AG04449 (cell line): ENCODE results near the gene PNPLA6.
A peak's percentile ranks its signal among the peaks of the same experiment; 100 is the strongest.

ENCODE experiments used
- CTCF ChIA-PET: fragments of 350-600 bp; formaldehyde crosslinking; extraction: SDS; loops from one replicate; lab custom pipeline; 2021; ENCODE audit warnings: antibody characterized with exemption; lab: Yijun Ruan, JAX
- POLR2A ChIA-PET: fragments of 400-600, 350-600 bp; formaldehyde crosslinking; extraction: SDS; loops from one replicate; lab custom pipeline; 2020; ENCODE audit warnings: antibody characterized with exemption, inconsistent platforms; lab: Yijun Ruan, JAX
- DNase-seq: peaks from one replicate; pipeline ENCODE4 v3.0.0-alpha.2; 2010; ENCODE audit warnings: low read depth, low spot score
- H3K4me3 ChIP-seq: 2 replicates; pipeline ENCODE4 v1.5.1; 2011; ENCODE audit warnings: low read depth, mild to moderate bottlenecking, control low read depth, low read length
- TF ChIP-seq, protein P1 (sequence below): IDR thresholded peaks from one replicate; pipeline ENCODE4 v1.5.1; 2011; ENCODE audit warnings: mild to moderate bottlenecking, moderate library complexity, low read length, control low read depth, inconsistent platforms; ENCODE audit not compliant: insufficient read depth; ENCODE audit errors: missing control alignments

Gene PNPLA6

DNA sequence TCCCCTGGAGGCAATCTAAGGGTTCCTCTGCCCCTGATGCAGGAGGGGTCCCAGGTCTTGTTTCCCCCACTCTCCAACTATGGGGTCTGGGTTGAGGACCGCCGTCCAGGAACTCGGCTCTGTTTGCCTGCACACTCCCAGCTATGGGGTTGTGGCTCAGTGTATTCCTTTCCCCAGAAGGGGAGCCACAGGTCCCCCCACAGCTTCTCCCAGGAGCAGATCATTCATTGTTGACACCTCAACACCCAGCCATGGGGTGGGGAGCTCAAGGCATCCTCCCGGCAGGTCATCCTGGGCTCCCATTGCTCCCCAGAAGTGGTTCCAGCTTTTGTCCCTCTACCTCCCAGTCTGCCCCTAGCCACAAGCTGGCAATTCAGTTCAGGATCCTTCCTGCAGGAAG is 18.6 kb upstream of the PNPLA6 start:
- POLR2A ChIA-PET: interaction anchor here (1.6 kb wide), 1 partner anchor 9 kb away, joined by 4 read pairs; no protein-coding TSS in a partner anchor
- CTCF ChIA-PET: interaction anchor here (0.9 to 1.4 kb wide), 2 partner anchors 22 to 137 kb away, joined by 3 to 4 read pairs; no protein-coding TSS in a partner anchor
- H3K4me3 ChIP-seq: peak overlapping the region; percentile 68
- TF ChIP-seq, protein P1, sequence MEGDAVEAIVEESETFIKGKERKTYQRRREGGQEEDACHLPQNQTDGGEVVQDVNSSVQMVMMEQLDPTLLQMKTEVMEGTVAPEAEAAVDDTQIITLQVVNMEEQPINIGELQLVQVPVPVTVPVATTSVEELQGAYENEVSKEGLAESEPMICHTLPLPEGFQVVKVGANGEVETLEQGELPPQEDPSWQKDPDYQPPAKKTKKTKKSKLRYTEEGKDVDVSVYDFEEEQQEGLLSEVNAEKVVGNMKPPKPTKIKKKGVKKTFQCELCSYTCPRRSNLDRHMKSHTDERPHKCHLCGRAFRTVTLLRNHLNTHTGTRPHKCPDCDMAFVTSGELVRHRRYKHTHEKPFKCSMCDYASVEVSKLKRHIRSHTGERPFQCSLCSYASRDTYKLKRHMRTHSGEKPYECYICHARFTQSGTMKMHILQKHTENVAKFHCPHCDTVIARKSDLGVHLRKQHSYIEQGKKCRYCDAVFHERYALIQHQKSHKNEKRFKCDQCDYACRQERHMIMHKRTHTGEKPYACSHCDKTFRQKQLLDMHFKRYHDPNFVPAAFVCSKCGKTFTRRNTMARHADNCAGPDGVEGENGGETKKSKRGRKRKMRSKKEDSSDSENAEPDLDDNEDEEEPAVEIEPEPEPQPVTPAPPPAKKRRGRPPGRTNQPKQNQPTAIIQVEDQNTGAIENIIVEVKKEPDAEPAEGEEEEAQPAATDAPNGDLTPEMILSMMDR: no peak
- no peak for DNase-seq

DNA sequence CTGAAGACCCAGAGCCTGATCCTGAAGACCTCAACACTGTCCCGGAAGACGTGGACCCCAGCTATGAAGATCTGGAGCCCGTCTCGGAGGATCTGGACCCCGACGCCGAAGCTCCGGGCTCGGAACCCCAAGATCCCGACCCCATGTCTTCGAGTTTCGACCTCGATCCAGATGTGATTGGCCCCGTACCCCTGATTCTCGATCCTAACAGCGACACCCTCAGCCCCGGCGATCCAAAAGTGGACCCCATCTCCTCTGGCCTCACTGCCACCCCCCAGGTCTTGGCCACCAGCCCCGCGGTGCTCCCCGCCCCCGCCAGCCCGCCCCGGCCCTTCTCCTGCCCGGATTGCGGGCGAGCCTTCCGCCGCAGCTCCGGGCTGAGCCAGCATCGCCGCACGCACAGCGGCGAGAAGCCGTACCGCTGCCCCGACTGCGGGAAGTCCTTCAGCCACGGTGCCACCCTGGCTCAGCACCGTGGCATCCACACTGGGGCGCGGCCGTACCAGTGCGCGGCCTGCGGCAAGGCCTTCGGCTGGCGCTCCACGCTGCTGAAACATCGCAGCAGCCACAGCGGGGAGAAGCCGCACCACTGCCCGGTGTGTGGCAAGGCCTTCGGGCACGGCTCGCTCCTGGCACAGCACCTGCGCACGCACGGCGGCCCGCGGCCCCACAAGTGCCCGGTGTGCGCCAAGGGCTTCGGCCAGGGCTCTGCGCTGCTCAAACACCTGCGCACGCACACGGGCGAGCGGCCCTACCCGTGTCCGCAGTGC is 16.0 kb upstream of the PNPLA6 start:
- ChIA-PET CTCF (no interaction called here), POLR2A (interaction anchor here (1.8 kb wide), 1 partner anchor 15 kb away, joined by 5 read pairs; no protein-coding TSS in a partner anchor)
- DNase-seq: no peak
- TF ChIP-seq, protein P1: no peak
- H3K4me3 ChIP-seq: no peak overlapping the region

DNA sequence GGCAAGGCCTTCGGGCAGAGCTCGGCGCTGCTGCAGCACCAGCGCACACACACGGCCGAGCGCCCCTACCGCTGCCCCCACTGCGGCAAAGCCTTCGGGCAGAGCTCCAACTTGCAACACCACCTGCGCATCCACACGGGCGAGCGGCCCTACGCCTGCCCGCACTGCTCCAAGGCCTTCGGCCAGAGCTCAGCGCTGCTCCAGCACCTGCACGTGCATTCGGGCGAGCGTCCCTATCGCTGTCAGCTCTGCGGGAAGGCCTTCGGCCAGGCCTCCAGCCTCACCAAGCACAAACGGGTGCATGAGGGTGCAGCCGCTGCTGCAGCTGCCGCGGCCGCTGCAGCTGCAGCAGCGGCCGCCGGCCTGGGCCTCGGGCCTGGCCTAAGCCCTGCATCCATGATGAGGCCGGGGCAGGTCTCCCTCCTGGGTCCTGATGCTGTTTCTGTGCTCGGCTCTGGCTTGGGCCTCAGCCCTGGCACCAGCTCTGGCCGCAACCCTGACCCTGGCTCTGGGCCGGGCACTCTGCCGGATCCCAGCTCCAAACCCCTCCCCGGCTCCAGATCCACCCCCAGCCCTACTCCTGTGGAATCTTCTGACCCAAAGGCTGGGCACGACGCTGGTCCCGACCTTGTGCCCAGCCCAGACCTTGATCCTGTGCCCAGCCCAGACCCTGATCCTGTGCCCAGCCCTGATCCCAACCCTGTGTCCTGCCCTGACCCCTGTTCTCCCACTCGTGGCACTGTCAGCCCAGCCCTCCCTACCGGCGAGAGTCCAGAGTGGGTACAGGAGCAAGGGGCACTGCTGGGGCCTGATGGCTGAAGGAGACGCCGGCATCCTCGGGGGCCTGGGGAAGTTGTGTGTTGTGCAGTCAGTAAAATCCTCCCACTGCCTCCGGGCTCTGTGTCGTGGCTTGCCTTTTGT is 15.1 kb upstream of the PNPLA6 start:
- H3K4me3 ChIP-seq: no peak overlapping the region
- no peak for DNase-seq
- ChIA-PET CTCF (interaction anchor here (1.5 to 3.8 kb wide), 2 partner anchors 23 to 166 kb away, joined by 5 to 21 read pairs; a partner anchor contains a TSS), POLR2A (interaction anchor here (1.8 kb wide), 1 partner anchor 14 kb away, joined by 5 read pairs; no protein-coding TSS in a partner anchor)
- TF ChIP-seq, protein P1: no peak

DNA sequence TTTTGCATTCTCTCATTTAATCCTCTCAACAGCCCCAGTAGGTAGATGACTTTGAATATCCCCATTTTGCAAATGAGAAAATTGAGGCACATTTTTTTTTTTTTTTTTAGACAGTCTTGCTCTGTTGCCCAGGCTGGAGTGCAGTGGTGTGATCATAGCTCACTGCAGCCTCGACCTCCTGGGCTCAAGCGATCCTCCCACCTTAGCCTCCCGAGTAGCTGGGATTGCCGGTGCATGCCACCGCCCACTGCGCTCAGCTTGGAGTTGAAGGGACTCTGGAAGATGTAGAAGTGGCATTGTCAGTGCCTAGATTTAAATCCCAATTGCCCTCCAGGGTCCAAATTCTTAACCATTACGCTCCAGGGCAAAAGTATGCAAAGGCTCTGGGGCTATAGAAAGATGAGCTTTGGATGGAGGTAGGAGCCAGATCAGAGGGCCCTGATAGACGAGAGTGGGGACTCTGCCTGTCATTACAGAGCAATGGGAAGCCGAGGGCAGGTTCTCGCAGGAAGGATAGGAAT is 13.9 kb upstream of the PNPLA6 start:
- TF ChIP-seq, protein P1: no peak
- H3K4me3 ChIP-seq: peak overlapping the region; percentile 70
- DNase-seq: no peak
- CTCF ChIA-PET: interaction anchor here (0.6 to 3.8 kb wide), 4 partner anchors 12 to 167 kb away, joined by 3 to 21 read pairs (median 8); partner anchors contain the start of gene PNPLA6
- POLR2A ChIA-PET: interaction anchor here (0.6 to 3.0 kb wide), 4 partner anchors 12 to 129 kb away, joined by 3 to 42 read pairs (median 4); partner anchors contain the start of gene PNPLA6

DNA sequence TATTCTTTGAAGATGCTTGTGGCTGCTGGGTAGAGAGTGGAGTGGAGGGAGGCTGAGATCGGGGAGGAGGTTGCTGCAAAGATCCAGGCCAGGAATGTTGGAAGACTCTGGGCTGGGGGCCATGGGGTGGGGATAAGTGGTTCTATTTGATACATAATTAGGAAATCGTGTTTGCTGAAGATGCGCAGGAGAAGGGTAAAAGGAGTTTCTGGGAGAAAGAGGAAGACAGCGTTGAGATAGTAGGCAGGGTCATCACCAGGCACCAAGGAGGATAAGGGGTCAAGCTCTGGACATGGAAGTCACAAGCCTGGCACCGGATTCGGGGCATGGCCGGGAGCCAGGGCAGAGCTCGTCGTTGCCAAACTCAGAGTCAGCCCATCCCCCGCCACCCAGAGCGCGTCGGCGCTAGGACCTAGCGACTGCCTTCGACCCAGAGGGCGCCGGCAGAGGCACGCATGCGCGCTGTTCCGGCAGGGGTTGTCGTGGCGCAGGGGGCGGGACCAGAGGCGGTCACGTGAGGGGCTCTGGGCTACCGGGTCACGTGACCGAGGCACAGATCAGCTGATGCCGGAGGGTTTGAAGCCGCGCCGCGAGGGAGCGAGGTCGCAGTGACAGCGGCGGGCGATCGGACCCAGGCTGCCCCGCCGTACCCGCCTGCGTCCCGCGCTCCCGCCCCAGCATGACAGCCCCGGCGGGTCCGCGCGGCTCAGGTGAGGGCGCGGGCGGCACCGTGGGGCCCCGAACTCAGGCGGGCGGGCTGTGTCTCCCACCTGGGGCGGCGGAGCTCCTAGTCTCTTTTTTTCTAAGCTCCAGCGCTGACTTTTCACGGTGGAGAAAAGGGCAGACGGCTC is 13.2 kb upstream of the PNPLA6 start, which contains the start of gene MCOLN1:
MCOLN1 (plus strand) TSS at position 553 of the 851 bp plus-strand sequence; CDS start at position 680, 127 bp downstream.
- ChIA-PET CTCF (interaction anchor here (0.6 to 3.8 kb wide), 4 partner anchors 11 to 168 kb away, joined by 3 to 21 read pairs (median 8); a partner anchor contains a TSS), POLR2A (interaction anchor here (0.6 to 3.0 kb wide), 7 partner anchors 11 to 164 kb away, joined by 3 to 42 read pairs (median 3); partner anchors contain the start of gene PNPLA6)
- TF ChIP-seq, protein P1: no peak
- DNase-seq: peak; percentile 46
- peak within 1 kb of the TSS; percentile 70 for H3K4me3 ChIP-seq
